NCI-H2171 treated with DMSO at 0.1 percent for 48 hours (cell line): ENCODE results near the gene C20orf144.

ENCODE experiments used
- DNase-seq: peaks from one replicate; lab custom pipeline; 2025; lab: John Stamatoyannopoulos, UW

Gene C20orf144

DNA sequence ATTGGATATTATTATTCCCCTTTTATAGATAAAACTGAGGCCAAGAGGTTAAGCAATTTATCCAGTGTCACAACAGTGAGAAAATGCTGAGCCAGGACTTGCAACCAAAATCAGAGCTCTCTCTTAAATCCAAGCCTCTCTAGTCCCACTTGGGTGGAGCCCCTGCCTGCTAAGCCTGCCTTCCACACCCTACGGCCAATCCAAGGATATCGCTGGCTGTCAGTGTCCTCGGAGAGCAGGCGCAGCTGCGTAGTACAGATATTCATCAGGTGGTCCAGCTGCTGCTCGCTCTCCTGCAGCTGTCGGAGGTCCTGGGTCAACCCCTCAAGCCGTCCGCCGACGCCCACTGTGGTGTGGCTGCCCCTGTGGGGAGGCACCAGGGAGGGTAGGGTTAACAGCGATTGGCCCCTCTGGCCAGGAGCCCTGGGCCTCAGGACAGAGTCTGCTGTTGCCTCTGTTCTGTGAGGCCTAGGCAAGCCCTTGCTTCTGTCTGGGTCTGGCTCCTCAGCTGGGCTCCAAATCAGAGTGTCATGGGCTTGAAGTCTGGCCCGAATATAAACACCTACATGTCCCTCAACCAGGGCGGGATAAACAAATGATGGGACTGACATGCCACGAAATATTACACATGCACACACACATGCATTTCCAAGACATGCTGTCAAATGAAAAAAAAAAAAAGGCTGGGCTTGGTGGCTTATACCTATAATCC, 16.0 kb downstream of the C20orf144 start:
- no peak for DNase-seq

DNA sequence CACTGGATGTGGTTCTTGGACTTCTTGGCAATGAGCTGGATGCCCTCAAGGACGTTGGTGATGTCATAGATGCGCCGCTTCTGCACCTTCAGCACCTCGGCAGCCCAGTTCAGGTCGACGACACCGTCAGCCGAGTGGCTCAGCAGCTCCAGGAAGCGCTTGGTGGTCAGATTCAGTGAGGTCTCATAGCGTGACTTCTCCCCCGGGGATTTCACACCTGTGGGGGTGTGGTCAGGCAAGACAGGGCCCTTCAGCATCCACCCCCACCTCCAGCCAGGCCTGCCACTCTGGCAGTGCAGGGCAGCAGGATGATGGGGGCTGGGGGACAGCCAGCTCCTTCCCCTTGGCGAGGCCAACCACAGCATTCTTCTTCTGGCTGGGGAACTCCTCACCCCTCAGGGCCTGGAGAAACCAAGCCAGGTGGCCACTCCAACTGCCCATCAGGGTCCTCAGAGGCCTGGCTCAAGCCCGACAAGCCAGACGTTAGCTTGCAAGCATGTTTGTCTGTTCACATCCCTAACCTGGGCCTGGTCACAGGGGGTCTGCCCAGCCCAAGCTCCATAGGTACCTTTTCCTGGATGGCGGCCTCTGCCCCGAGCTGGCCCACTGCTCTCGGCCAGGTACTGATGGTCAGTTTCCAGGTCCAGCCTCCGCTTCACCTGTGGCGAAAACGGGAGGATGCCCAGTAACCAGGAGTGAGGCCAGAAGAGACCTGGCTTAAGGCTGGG, 17.8 kb downstream of the C20orf144 start:
- DNase-seq: no peak

DNA sequence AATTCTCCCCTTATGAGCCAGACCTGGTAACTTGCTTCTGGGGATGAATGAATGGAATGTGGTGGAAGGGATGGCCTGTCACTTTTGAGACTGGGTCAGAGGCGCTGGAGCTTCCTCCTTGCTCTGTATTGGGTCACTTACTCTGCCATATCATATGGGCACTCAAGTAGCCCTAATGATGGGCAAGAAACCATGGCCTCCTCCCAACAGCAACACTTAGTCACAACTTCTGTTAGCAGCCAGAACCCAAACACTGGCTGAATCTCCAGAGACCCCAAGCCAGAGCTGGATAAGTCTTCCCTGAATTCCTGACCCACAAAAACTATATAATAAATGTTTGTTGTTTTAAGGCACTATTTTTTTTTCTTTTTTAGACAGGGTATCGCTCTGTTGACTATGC, 18.6 kb downstream of the C20orf144 start:
- no peak for DNase-seq

DNA sequence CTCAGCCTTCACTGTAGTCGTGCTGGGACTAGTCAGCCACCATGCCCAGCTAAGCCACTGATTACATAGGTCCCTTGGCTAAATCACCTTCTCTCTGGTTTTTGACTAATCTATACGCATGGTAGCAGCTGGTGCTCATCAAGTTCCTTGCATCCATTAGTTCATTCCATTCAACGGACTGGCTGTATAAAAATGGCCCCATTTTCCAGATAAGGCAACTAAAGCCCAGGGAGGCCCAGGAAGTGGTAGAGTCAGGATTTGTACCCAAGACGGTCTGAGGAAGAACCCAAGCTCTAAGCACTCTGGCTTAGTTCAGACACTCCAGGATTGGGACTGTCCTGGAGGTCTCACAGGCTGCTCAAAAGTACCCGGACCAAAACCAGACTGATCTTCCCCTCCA, 19.2 kb downstream of the C20orf144 start:
- DNase-seq: no peak

DNA sequence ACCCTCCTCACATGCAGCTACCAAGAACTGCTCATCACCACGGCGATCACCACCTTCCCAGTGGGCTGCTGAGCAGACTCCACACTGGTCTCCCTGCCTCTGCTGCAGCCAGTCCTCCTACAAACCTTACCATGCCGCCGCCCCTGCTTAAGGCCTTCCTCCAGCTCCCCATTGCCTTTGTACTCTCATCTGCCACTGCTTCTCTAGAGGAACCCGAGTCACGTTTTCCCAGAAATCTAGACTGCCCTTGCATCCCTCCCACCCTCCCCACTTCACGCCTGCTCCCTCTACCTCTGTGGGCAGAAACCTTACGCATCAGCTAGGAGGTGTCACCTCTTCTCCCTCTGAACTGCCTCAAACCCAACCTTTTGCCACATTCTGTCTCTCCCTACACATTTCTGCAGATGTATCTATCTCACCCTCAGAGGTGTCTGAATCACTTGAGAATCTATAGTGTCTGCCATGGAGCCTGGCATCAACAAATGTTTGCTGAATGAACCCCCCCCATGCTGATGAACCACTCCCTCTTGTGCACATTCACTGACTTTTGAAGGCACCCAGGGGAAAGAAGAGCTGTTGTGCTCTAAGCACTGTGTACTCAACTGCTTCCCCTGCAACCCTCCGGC, 19.7 kb downstream of the C20orf144 start:
- no peak for DNase-seq

DNA sequence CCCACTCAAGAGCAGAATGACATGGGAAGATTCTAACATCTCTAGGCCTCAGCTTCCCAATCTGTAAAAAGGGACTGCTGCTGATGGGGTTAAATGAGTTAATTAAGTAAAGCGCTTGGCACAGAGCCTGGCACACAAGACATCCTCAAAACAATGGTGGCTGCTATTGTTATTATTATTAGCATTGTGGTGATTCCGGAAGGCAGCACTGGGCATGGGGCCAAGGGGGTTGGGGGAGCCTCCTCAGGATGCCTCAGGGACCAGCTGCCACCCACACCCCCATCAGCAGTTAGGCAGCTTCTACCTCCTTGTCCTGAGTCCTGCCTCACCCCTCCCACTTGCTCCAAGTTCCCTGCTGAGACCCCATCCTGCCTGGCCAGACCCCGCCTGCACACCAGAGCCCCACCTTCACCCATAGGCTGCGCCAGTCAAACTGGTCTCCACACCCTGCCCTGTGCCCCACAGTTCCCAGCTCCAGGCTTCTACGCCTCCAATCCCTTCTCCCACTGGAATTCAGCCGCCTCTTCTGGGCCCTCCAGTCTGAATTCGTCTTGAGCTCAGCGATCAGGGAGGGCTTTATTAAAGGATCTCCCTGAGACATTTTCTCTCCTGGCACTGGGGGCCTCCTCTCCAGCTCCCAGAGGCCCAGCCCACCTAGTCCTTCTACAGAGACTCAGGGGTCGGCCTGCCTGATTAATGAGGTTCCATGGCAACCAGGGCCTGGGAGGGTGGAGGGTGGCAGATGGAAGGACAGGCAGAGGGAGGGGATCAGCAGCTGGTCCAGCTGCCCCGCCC, 22.6 kb downstream of the C20orf144 start:
- DNase-seq: peak; percentile 98

DNA sequence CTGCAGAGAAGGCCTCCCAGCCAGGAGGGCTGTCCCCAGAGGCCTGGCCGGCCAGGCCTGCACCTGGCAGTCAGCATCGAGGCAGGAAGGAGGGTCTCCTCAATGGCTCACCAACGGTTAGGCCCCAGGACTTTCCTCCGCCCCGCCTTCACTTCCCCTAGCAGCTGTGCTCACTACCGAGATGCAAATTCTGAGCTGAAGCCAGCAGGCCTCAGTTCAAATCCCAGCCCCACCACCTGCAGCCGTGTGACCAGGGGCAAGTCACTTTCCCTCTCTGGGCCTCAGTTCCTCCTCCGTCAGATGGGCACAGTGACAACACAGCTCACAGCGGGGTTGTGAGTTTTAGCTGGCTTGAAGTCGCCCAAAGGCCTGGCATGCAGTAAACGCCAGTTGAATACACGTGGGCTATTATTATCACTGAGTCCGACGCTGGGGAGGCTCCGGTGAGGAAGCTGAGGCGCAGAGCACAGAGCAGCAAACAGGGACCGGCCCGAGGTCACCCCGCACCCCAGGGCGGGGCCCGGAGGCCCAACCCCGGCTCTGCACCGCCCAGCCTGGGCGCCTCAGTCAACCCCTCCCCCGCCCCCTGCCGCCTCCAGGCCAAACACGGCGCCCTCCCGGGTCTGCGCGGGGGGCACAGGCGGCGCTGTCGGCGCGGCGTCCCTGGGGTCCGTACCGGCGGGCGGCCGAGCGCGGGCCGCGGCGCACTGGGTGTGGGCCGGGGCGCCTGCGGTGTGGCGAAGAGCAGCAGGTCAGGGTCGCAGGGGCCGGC, 23.4 kb downstream of the C20orf144 start:
- DNase-seq: no peak

DNA sequence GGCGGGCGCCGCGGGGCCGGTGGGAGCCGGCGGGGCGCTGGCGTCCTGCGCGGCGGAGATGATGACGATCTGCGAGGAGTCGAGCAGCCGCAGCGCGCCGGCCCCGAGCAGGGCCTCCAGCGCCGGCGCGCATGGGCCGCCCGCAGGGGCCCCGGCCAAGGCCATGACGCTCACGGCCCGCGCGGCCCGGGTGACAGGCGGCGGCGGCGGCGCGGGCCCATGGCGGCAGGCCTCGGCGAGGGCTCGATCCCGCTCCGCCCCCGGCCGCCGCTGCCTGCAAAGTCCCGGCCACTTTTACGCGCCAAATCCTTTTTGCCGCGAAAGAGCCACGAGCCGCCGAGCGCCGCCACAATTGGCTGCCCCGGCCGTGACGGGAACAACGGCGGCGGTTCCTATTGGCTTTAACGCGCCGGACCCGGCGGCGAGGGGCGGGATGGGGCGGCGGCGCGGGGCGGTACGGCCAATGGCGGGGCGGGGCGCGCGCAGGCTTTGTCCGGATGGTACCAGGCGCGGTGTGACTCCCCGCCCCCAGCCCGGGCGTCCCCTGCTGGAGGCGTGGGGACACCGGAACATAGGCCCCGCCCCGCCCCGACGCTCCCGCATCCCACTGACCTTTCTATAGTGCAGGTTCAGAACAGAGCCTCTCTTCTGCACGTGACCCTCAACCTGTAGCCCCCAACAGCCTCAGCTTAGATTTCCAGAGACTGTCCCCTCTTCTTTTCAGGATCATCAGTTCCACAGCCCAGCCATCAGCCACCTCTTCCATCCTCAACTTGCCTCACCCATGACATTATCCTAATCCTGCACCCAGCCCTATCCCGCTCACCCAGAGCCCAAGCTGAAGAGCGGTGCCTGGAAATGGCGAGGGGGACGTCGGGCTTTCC, 24.2 kb downstream of the C20orf144 start, which contains the start of gene E2F1:
Gene E2F1, minus strand, starts transcription at position 286 of the 884 bp plus-strand sequence. Its CDS starts 121 bp downstream, at position 165.
- peak; percentile 96 for DNase-seq

DNA sequence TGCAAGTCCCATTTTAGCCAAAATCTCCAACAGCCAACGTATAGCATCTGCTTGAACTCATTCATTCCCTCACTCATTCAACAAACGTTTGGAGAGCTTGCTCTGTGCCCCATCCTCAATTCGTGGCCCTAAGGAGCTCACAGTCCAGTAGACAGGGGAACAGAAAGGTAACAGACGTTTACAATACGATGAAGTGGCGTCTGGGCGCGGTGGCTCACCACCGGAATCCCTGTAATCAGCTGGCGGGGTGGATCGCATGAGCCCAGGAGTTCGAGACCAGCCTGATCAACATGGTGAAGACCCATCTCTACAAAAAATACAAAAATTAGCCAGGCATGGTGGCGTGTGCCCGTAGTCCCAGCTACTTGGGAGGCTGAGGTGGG, 24.8 kb downstream of the C20orf144 start:
- DNase-seq: no peak

DNA sequence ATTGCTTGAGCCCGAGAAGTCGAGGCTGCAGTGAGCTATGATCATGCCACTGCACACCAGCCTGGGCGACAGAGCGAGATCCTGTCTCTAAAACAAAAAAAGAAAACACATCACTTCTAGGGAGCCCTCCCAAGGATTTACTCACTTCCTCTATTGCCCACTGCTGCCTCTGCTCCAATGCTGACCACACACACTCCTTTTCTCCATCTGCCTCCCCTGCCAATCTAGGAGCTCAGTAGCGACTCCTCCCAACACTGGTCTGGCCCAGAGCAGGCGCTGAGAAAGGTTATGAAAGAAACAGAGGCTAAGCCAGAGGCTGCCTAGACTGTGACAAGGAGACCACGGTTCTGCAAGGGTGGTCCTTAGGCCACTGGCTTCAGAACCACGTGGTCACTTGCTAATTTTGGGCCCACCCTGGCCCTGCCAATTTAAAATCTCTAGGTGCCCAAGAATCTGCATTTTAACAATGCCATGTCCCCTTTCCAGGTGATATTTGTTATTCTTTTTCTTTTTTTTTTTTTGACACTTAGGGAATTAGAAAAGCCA, 25.3 kb downstream of the C20orf144 start:
- DNase-seq: no peak

DNA sequence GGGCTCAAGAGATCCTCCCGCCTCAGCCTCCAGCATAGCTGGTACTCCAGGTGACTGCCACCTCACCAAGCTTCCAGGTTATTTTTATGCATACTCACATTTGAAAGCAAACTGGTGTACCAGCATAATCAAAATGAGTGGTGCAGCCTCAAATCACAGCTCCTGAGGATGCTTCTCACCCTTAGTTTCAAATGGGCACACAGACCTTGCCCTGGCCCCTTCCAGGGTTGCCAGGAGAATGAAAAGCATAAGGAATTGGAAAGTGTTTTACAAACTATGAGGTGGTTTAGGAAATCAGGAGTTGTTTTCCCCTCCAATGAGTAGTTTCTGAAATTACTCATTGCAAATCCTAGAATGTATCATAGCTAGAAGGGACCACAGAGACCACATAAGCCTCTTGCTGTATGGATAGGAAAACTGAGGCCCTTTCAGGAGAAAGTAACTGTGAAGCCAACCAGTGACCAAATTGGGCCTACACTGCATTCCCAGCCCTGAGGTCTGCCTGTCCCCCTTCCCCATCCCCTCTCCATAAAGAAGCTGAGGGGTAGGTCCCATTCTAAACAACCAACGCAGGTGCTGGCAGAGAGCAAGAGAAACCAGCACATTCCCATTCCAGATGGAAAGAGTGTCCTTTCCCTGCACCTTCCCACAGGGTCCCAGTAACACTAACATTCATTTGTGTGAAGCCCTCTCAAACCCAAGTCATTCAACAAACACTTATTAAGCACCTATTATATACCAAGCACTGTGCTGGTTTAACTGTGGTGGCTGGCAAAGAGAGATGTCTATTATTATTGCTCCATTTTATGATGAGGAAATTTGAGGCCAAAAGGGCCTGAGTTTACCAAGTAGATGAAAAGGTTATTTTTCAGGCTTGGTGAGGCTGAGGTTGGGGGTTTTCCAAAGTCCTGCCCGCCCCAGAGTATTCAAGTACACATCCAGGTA, 26.1 kb downstream of the C20orf144 start:
- DNase-seq: no peak

DNA sequence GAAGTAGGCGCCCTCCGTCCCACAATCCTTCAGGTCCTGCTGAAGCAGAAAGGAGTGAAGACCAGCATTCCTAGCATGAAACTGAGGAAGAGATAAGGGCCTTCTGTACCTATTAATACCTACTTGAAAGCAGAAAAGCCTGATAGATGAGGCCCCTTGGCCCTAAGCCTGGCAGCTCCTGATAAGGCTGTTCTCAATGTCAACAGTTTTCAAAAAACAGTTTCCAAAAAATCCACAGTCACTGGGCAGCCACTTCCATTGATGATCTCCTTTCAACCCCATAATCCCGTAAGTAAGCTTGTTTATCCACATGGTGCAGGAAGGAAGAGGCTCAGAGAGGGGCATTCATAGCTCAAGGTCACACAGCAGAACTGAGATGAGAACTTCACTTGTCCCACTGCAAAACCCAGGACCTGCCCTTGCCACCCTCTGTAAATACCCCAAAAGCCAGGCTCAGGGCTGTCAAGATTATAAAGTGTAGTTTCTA, 26.9 kb downstream of the C20orf144 start:
- no peak for DNase-seq

DNA sequence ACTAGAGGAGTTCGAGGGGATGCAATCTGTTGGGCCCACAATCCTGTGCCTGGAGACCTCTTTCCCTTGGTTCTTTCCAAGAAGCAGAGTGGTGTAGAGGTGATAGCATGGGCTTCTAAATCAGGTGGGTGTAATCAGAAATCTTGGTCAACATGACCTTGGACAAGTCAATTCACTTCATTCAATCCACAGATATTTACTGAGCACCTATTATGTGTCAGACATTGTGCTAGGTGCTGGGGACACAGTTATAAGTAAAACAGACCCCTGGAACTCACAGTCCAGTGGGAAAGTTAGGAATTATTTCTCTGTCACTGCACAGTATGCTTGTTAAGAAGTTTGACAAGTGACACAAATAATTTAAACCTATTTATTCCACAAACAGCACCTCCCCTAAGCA, 27.4 kb downstream of the C20orf144 start:
- DNase-seq: no peak

DNA sequence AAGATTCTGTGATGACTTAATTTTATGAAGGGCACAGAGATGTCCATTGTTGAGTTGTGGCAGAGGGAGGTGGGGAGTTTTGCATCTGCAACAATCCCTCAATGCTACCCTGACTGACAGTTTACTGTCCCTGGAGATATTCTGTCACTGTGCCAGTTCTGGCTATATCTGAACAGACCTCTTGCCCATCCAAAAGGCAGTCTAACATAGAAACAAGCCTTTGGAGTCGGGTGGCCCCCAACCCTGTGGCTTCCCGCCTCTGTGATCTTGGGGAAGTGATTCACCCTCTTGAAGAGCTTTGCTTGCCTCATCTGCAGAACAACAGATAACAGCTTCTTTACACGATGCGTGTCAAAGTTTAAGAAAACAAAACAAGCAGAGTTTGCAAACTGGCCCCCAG, 27.8 kb downstream of the C20orf144 start:
- no peak for DNase-seq

DNA sequence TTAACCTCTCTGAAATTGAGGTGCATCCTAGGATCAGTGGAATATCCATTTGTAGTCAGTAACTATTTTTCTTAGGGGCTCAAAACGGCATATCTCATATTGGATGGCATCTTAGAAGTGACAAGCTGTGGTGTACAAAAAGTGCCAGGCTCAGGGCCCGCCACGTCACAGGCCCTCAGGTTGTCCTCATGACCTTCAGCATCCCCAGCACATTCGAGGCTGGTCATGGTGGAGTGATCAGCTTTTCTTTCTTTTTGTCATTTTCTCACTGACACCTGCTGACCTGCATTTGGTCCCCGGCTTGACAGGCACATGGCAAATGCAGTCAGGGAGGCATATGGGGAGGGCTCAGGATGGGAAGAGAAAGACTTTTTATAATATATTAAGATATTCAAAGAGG, 31.2 kb downstream of the C20orf144 start:
- DNase-seq: peak; percentile 52

DNA sequence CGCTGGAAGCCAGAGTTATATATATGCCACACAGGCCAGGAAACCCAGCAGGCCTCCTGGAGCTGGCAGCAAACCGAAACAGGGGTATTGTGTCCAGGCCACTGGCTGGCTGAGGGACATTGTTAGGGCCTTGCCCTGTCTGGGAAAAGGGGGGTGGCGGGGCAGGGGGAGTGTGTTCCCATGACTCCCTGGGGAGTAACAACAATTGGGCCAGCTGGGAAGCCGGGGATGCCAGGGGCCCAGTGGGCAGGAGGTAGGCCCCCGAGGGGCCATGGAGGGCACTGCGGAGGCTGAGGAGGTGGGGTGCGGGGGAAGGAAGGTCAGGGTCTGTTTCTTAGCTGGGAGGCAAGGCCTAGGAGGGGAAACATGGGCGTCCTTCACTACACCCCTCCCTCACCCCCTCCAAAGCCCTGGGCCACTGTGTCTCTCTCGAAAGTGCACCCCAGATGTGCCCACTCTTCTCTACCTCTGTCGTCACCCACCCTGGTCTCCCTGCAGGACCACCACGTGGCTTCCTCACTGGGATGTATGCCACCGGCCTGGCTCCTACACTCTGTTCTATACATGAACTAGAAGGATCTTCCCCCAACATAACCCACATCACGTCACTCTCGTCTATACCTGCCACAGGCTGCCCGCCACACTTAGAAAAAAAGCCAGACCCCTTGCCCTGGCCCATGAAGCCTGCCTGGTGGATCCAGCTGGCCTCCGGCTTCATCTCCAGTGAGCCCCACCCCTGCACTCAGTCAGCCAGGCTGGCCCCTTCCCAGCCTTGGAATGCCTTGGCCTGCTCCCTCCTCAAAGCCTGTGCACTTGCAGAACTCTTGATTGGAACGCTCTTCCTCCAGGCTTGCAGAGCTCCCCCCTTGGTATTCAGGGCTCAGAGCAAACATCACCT, 31.9 kb downstream of the C20orf144 start:
- DNase-seq: no peak

DNA sequence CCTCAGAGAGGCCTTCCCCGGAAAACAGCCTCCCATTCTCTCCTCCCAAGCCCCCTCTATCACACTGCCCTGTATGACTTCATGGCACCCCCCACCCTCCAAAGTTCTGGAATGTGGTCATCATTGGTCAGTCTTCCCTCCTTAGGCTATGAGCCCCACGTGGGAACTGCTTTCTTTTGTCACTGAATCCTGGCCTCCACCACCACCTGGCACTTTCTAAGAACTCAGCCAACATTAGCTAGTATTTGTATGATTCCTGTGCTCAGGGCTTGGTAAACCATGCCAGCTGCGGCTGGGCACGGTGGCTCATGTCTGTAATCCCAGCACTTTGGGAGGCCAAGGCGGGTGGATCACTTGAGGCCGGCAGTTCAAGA, 32.5 kb downstream of the C20orf144 start:
- DNase-seq: no peak

DNA sequence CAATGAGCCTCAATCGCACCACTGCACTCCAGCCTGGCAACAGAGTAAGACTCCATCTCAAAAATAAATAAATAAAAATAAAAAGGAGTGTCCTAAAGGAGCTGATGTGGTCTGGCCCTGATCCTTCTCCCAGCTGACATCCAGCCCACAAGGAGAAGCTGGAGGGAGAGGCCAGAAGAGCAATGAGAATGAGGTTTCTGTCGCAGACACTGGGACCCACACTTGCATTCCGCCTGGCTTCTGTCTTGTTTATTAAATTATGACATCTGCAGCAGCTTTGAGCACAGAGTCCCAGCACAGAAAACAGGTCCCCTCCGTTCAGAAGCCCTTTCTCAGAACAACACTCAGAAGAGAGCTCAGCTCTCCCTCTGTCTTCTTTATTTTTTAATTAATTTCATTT, 34.3 kb downstream of the C20orf144 start:
- DNase-seq: no peak
